Keratinocyte (primary cell): ENCODE measurements around the gene AJM1. TPM values are rescaled to one million over a fixed set of nuclear protein-coding genes. Genes with fewer than 3 reads are reported as not detected.

Experiments
- DNase-seq: peaks from one replicate; pipeline ENCODE4 v3.0.0-alpha.2; 2011; ENCODE audit warnings: low read depth, missing footprints, low spot score
- FAIRE-seq: peaks from 2 replicates; lab custom pipeline; 2011; peaks lifted over from hg19 to GRCh38; lab: Jason Lieb, UNC
- H2AFZ ChIP-seq: 2 replicates; pipeline ENCODE4 v1.6.0; 2012; ENCODE audit warnings: low read length, control low read depth, inconsistent platforms; ENCODE audit not compliant: control insufficient read depth
- H3K27ac ChIP-seq: 2 replicates; pipeline ENCODE4 v1.5.1; 2011; ENCODE audit warnings: low read length; ENCODE audit not compliant: control insufficient read depth, insufficient read depth
- H3K27me3 ChIP-seq: 3 replicates; pipeline ENCODE4 v1.6.0; 2011; ENCODE audit warnings: low read length; ENCODE audit not compliant: control insufficient read depth, insufficient read depth; ENCODE audit errors: extremely low read depth
- H3K36me3 ChIP-seq, 2 experiments: 2 replicates in 1 of 2; 3 replicates in 1 of 2; pipeline ENCODE4 v1.5.1; 2011; ENCODE audit warnings: low read length in 2 of 2, mild to moderate bottlenecking in 1 of 2; ENCODE audit not compliant: control insufficient read depth in 2 of 2, insufficient read depth in 2 of 2; ENCODE audit errors: extremely low read depth in 1 of 2
- H3K4me1 ChIP-seq: 3 replicates; pipeline ENCODE4 v1.5.1; 2011; ENCODE audit warnings: low read length; ENCODE audit not compliant: control insufficient read depth, insufficient read depth; ENCODE audit errors: extremely low read depth
- H3K4me2 ChIP-seq: 3 replicates; pipeline ENCODE4 v1.6.0; 2011; ENCODE audit warnings: low read depth, low read length; ENCODE audit not compliant: control insufficient read depth, insufficient read depth; ENCODE audit errors: extremely low read depth
- H3K4me3 ChIP-seq, 3 experiments: fragments of 200-600 bp in 1 of 3; sonication (generic) in 1 of 3; 2 replicates in 2 of 3; 3 replicates in 1 of 3; pipeline ENCODE4 v1.5.1; 2011 to 2016; ENCODE audit warnings: low read length in 3 of 3, mild to moderate bottlenecking in 3 of 3, control low read depth in 2 of 3, inconsistent platforms in 1 of 3, low read depth in 1 of 3, mixed read lengths in 1 of 3, mixed run types in 1 of 3, moderate library complexity in 1 of 3; ENCODE audit not compliant: control insufficient read depth in 2 of 3, insufficient read depth in 2 of 3; ENCODE audit errors: extremely low read depth in 1 of 3
- H3K79me2 ChIP-seq: 2 replicates; pipeline ENCODE4 v1.6.0; 2012; ENCODE audit warnings: low read length; ENCODE audit not compliant: control insufficient read depth, insufficient read depth
- H3K9ac ChIP-seq: 3 replicates; pipeline ENCODE4 v1.6.0; 2011; ENCODE audit warnings: low read length; ENCODE audit not compliant: control insufficient read depth, insufficient read depth; ENCODE audit errors: extremely low read depth
- H3K9me1 ChIP-seq: 3 replicates; pipeline ENCODE4 v1.6.0; 2011; ENCODE audit warnings: low read length; ENCODE audit not compliant: control insufficient read depth, insufficient read depth; ENCODE audit errors: extremely low read depth
- H3K9me3 ChIP-seq: 2 replicates; pipeline ENCODE4 v1.5.1; 2012; ENCODE audit warnings: low read depth, low read length; ENCODE audit not compliant: control insufficient read depth
- H4K20me1 ChIP-seq: 3 replicates; pipeline ENCODE4 v1.6.0; 2011; ENCODE audit warnings: low read length; ENCODE audit not compliant: control insufficient read depth, insufficient read depth; ENCODE audit errors: extremely low read depth
- CTCF ChIP-seq, 3 experiments: IDR thresholded peaks in 1 of 3; conservative IDR thresholded peaks in 1 of 3; optimal IDR thresholded peaks in 1 of 3; 2 replicates in 2 of 3; 3 replicates in 1 of 3; pipeline versions ENCODE3 to v1.5.1; 2011; ENCODE audit warnings: low read length in 3 of 3, mild to moderate bottlenecking in 3 of 3, moderate library complexity in 2 of 3, control low read depth in 1 of 3, inconsistent platforms in 1 of 3; ENCODE audit not compliant: insufficient read depth in 2 of 3; ENCODE audit errors: extremely low read depth in 1 of 3
- EZH2 ChIP-seq: IDR thresholded peaks from one replicate; pipeline ENCODE4 v1.6.1; 2012; ENCODE audit warnings: inconsistent platforms, mild to moderate bottlenecking, low read length, moderate library complexity
- dilution Hi-C: fragments of 300-500 bp; cut with MboI; formaldehyde crosslinking; loops from one replicate; pipeline ENCODE4 v1.7.0; 2020; ENCODE audit warnings: low sequenced_read_pairs; ENCODE audit not compliant: extremely low pct_ligation_motif_present
- polyA plus RNA-seq, 5 experiments: library from polyadenylated mRNA; depleted of rRNA in 3 of 5; stranded (reverse) in 3 of 5; stranded (forward) in 1 of 5; unstranded in 1 of 5; fragments of >200 nt; gene quantifications; 1 replicate in 1 of 5; 2 replicates in 3 of 5; 3 replicates in 1 of 5; pipeline versions ENCODE4 v1.2.1 to v1.2.3, GENCODE V29; 2011 to 2012; ENCODE audit warnings: missing spikeins in 2 of 5, low read depth in 1 of 5, low replicate concordance in 1 of 5

AJM1 gene
- polyA plus RNA-seq, 1 donor (not counting 4 experiments of a cell fraction or from before 2014, with no cell fraction given) = 0.12 TPM

- Histone ChIP-seq H3K36me3 (peaks cover 5 to 11% of the 10 kb centered on the region in 2 experiments), H3K4me3 (no peak overlapping the region), H3K4me1 (no peaks in the 10 kb centered on the region), H2AFZ (no peak overlapping the region), H3K79me2 (peaks cover 18% of the 10 kb centered on the region), H3K9me3 (no peaks in the 10 kb centered on the region), H3K9ac (no peak overlapping the region), H3K27ac (no peak overlapping the region), H3K4me2 (peak overlapping the region; percentile 54), H3K9me1 (no peaks in the 10 kb centered on the region), H3K27me3 (no peaks in the 10 kb centered on the region), H4K20me1 (no peaks in the 10 kb centered on the region)
- dilution Hi-C loops = loop anchor here (25.0 kb wide), 1 partner anchor 116 kb away; the partner anchor contains the start of genes C8G and FBXW5
- DNase-seq (no peak), FAIRE-seq (no peak)
- TF ChIP-seq CTCF (optimal IDR thresholded peaks at IDR 0.05 in 1 of 3, IDR thresholded peaks at IDR 0.05 in 1 of 3, conservative IDR thresholded peaks at IDR 0.05 in 1 of 3; ENCODE audit: extremely low read depth in 1 of 3, insufficient read depth in 2 of 3, low read length in 3 of 3) = no peak
- TF ChIP-seq EZH2 = no peak
These were observed 21.1 kb upstream of the AJM1 start for GRCh38 chr9:136820971-136821825.

GRCh38 chr9:136821826-136822544, 20.3 kb upstream of the AJM1 start:
- H3K27ac ChIP-seq = no peak overlapping the region
- no peaks in the 10 kb centered on the region for H4K20me1 ChIP-seq
- dilution Hi-C loops = loop anchor here (25.0 kb wide), 1 partner anchor 115 kb away; the partner anchor contains the start of genes C8G and FBXW5
- peaks cover 18% of the 10 kb centered on the region for H3K79me2 ChIP-seq
- FAIRE-seq (no peak), DNase-seq (no peak)
- H2AFZ ChIP-seq = no peak overlapping the region
- no peaks in the 10 kb centered on the region for H3K9me1 ChIP-seq
- peaks cover 5 to 14% of the 10 kb centered on the region in 2 experiments for H3K36me3 ChIP-seq
- H3K4me3 ChIP-seq = no peak overlapping the region
- TF ChIP-seq CTCF (optimal IDR thresholded peaks at IDR 0.05 in 1 of 3, IDR thresholded peaks at IDR 0.05 in 1 of 3, conservative IDR thresholded peaks at IDR 0.05 in 1 of 3; ENCODE audit: extremely low read depth in 1 of 3, insufficient read depth in 2 of 3, low read length in 3 of 3) (no peak), EZH2 (no peak)
- H3K9me3 ChIP-seq = no peaks in the 10 kb centered on the region
- H3K27me3 ChIP-seq = no peaks in the 10 kb centered on the region
- H3K9ac ChIP-seq = no peak overlapping the region
- no peaks in the 10 kb centered on the region for H3K4me1 ChIP-seq
- no peak overlapping the region for H3K4me2 ChIP-seq
